MM.1S (cell line): ENCODE measurements around the gene DHRS7B.

Experiments
- EZH2 ChIP-seq: fragments of 300-600 bp; sonication (generic); optimal IDR thresholded peaks from 2 replicates; pipeline ENCODE3; 2017; ENCODE audit warnings: low read depth, mild to moderate bottlenecking, antibody characterized with exemption, low read length, mixed read lengths
- EZH2phosphoT487 ChIP-seq: fragments of 300-600 bp; sonication (generic); IDR thresholded peaks from 2 replicates; pipeline ENCODE4 v1.6.1; 2018; ENCODE audit warnings: antibody characterized with exemption, low read length
- TF ChIP-seq, protein P1 (sequence below): fragments of 300-600 bp; sonication (generic); IDR thresholded peaks from 2 replicates; pipeline ENCODE4 v1.5.1; 2016; ENCODE audit warnings: antibody characterized with exemption, low read length, mixed read lengths

DNA sequence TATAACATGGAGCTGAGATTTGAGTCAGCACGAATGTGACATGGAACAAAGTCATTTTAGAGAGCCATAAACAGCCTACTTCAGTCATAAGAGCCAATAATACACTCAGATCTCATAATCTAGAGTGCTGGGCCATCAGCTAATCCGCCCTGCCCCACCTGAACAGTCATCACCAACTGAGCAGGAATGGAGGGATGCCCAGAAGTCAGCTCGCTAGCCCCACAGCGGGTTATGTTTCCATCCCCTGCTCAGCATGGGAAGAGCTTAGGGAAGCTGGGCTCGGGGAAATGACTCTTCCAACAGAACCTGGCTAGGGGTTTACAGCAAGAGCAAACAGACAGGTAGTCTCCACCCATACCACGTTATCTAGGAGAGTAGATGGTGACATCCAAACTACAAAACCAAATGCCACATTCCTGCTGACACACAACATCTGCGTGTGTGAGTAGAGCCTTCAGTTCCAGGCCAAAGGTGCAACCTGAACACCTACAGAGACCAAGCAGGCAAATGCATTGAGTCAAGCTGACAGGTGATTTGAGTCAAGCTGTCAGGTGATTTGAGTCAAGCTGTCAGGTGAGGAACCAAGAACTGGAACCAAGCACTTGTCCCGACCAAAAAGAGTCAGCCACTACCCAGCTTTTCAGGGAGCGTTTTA, 85.2 kb downstream of the DHRS7B start:
- TF ChIP-seq, protein P1, sequence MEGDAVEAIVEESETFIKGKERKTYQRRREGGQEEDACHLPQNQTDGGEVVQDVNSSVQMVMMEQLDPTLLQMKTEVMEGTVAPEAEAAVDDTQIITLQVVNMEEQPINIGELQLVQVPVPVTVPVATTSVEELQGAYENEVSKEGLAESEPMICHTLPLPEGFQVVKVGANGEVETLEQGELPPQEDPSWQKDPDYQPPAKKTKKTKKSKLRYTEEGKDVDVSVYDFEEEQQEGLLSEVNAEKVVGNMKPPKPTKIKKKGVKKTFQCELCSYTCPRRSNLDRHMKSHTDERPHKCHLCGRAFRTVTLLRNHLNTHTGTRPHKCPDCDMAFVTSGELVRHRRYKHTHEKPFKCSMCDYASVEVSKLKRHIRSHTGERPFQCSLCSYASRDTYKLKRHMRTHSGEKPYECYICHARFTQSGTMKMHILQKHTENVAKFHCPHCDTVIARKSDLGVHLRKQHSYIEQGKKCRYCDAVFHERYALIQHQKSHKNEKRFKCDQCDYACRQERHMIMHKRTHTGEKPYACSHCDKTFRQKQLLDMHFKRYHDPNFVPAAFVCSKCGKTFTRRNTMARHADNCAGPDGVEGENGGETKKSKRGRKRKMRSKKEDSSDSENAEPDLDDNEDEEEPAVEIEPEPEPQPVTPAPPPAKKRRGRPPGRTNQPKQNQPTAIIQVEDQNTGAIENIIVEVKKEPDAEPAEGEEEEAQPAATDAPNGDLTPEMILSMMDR = no peak
- TF ChIP-seq EZH2 (no peak), EZH2phosphoT487 (no peak)
